Neural progenitor cell (in vitro differentiated cells): ENCODE data around the gene TENM3.

Experiments
- CTCF ChIP-seq: fragments of 200-600 bp; sonication (generic); IDR thresholded peaks from 2 replicates; pipeline ENCODE4 v1.5.1; 2017; ENCODE audit warnings: antibody characterized with exemption, mild to moderate bottlenecking
- EZH2 ChIP-seq: fragments of 200-600 bp; sonication (generic); IDR thresholded peaks from 2 replicates; pipeline ENCODE4 v1.6.1; 2017; ENCODE audit warnings: antibody characterized with exemption, mild to moderate bottlenecking, moderate library complexity
- EZH2phosphoT487 ChIP-seq: fragments of 200-600 bp; sonication (generic); IDR thresholded peaks from 2 replicates; pipeline ENCODE4 v1.6.1; 2017; ENCODE audit warnings: antibody characterized with exemption

GRCh38 chr4:182451441-182451840, 208.2 kb downstream of the TENM3 start:
- no peak for TF ChIP-seq CTCF
- no peak for TF ChIP-seq EZH2
- TF ChIP-seq EZH2phosphoT487 = no peak
